Left ventricle myocardium inferior (tissue), 1 donor: ENCODE data around the gene USP7. TPM values are rescaled to one million over a fixed set of nuclear protein-coding genes. Genes with fewer than 3 reads are reported as not detected.

Experiments
- DNase-seq: peaks from one replicate; pipeline ENCODE4 v3.0.0-alpha.2; 2020
- H3K27ac ChIP-seq: fragments of 200-600 bp; replicated peaks from 2 replicates; pipeline ENCODE4 v1.8.0; 2021
- H3K27me3 ChIP-seq: fragments of 200-600 bp; 2 replicates; pipeline ENCODE4 v1.8.0; 2021; ENCODE audit warnings: low read depth
- H3K36me3 ChIP-seq: fragments of 200-600 bp; 2 replicates; pipeline ENCODE4 v1.8.0; 2021
- H3K4me1 ChIP-seq: fragments of 200-600 bp; 2 replicates; pipeline ENCODE4 v1.8.0; 2021
- H3K4me3 ChIP-seq: fragments of 200-600 bp; 2 replicates; pipeline ENCODE4 v1.8.0; 2021; ENCODE audit warnings: mild to moderate bottlenecking, moderate library complexity
- H3K9me3 ChIP-seq: fragments of 200-600 bp; replicated peaks from 2 replicates; pipeline ENCODE4 v1.8.0; 2021
- CTCF ChIP-seq: fragments of 200-600 bp; IDR thresholded peaks from 2 replicates; pipeline ENCODE4 v1.8.0; 2021; ENCODE audit warnings: antibody characterized with exemption, mild to moderate bottlenecking, borderline replicate concordance
- intact Hi-C: fragments of 100-400 bp; cut with micrococcal nuclease; formaldehyde crosslinking; loops from one replicate; pipeline ENCODE4 v1.11.0; 2022
- total RNA-seq: library from RNA; stranded (reverse); fragmentation: NEBNext Ultra II Directional; extraction: Animal tissue kit (Norgen Biotek cat#: 25700); gene quantifications from one replicate; pipeline ENCODE4 v1.2.1, GENCODE V29; 2021
- donor health status: DM: no; HTN: yes; CAD: no; lungs with severe emphysema.

Gene USP7
- total RNA-seq, 1 donor from 2014 or later = 54.7 TPM

- Histone ChIP-seq H3K27ac (peak overlapping the region; percentile 77), H3K9me3 (no peaks in the 10 kb centered on the region), H3K4me3 (peak overlapping the region; percentile 4), H3K36me3 (peaks cover 62% of the 10 kb centered on the region), H3K27me3 (no peaks in the 10 kb centered on the region), H3K4me1 (peaks cover 84% of the 10 kb centered on the region)
- DNase-seq = no peak
- intact Hi-C loops = no loop called here
- no peak for TF ChIP-seq CTCF
These were observed 114.2 kb downstream of the USP7 start for GRCh38 chr16:8849411-8850011.

- no peaks in the 10 kb centered on the region for H3K27me3 ChIP-seq
- intact Hi-C loops = no loop called here
- no peak overlapping the region for H3K4me3 ChIP-seq
- peaks cover 56% of the 10 kb centered on the region for H3K36me3 ChIP-seq
- DNase-seq = no peak
- no peaks in the 10 kb centered on the region for H3K9me3 ChIP-seq
- H3K27ac ChIP-seq = peak overlapping the region; percentile 77
- TF ChIP-seq CTCF = no peak
- H3K4me1 ChIP-seq = peaks cover 82% of the 10 kb centered on the region
These were observed 114.7 kb downstream of the USP7 start for GRCh38 chr16:8848939-8849391.

GRCh38 chr16:8848231-8848938 is 115.3 kb downstream of the USP7 start:
- peaks cover 77% of the 10 kb centered on the region for H3K4me1 ChIP-seq
- H3K4me3 ChIP-seq = no peak overlapping the region
- no peaks in the 10 kb centered on the region for H3K27me3 ChIP-seq
- TF ChIP-seq CTCF = no peak
- H3K27ac ChIP-seq = peak overlapping the region; percentile 77
- DNase-seq = no peak
- intact Hi-C loops = no loop called here
- H3K9me3 ChIP-seq = no peaks in the 10 kb centered on the region
- peaks cover 50% of the 10 kb centered on the region for H3K36me3 ChIP-seq

- Histone ChIP-seq H3K27ac (no peak overlapping the region), H3K4me3 (no peak overlapping the region), H3K9me3 (no peaks in the 10 kb centered on the region), H3K27me3 (no peaks in the 10 kb centered on the region), H3K36me3 (peaks cover 46% of the 10 kb centered on the region), H3K4me1 (peaks cover 69% of the 10 kb centered on the region)
- TF ChIP-seq CTCF = no peak
- no peak for DNase-seq
- intact Hi-C loops = no loop called here
These were observed 116.1 kb downstream of the USP7 start for GRCh38 chr16:8847623-8848022.

- Histone ChIP-seq H3K27me3 (no peaks in the 10 kb centered on the region), H3K9me3 (no peaks in the 10 kb centered on the region), H3K36me3 (peaks cover 46% of the 10 kb centered on the region), H3K4me3 (no peak overlapping the region), H3K4me1 (peaks cover 64% of the 10 kb centered on the region), H3K27ac (no peak overlapping the region)
- intact Hi-C loops = no loop called here
- DNase-seq = no peak
- TF ChIP-seq CTCF = no peak
These were observed 116.6 kb downstream of the USP7 start for GRCh38 chr16:8847145-8847544.
